ENCODE measurements around the gene MRGPRX2. TPM values are rescaled to one million over a fixed set of nuclear protein-coding genes. Genes with fewer than 3 reads are reported as not detected.

Gene MRGPRX2
- total RNA-seq, 1 donor from 2014 or later = not detected

- Mint-ChIP-seq H3K36me3 (ENCODE audit: unreplicated experiment) (no peaks in the 10 kb centered on the region), H3K27me3 (ENCODE audit: unreplicated experiment) (no peaks in the 10 kb centered on the region), H3K27ac (ENCODE audit: unreplicated experiment) (no peak overlapping the region), H3K4me1 (ENCODE audit: low read depth, unreplicated experiment) (no peaks in the 10 kb centered on the region), H3K4me3 (ENCODE audit: unreplicated experiment) (no peak overlapping the region), H3K9me3 (ENCODE audit: unreplicated experiment) (no peaks in the 10 kb centered on the region)
- no peak for DNase-seq
- no peak for TF ChIP-seq CTCF (IDR thresholded peaks at IDR 0.05; ENCODE audit: partially characterized antibody, unreplicated experiment)
Observed at GRCh38 chr11:19020831-19021230, 39.7 kb downstream of the MRGPRX2 start.

- Mint-ChIP-seq H3K4me1 (ENCODE audit: low read depth, unreplicated experiment) (no peaks in the 10 kb centered on the region), H3K27me3 (ENCODE audit: unreplicated experiment) (no peaks in the 10 kb centered on the region), H3K36me3 (ENCODE audit: unreplicated experiment) (no peaks in the 10 kb centered on the region), H3K27ac (ENCODE audit: unreplicated experiment) (no peak overlapping the region), H3K9me3 (ENCODE audit: unreplicated experiment) (no peaks in the 10 kb centered on the region), H3K4me3 (ENCODE audit: unreplicated experiment) (no peak overlapping the region)
- no peak for DNase-seq
- TF ChIP-seq CTCF (IDR thresholded peaks at IDR 0.05; ENCODE audit: partially characterized antibody, unreplicated experiment) = no peak
Observed at GRCh38 chr11:19018901-19019300, 41.6 kb downstream of the MRGPRX2 start.

- Mint-ChIP-seq H3K36me3 (ENCODE audit: unreplicated experiment) (peaks cover 4% of the 10 kb centered on the region), H3K27ac (ENCODE audit: unreplicated experiment) (no peak overlapping the region), H3K9me3 (ENCODE audit: unreplicated experiment) (peaks cover 1% of the 10 kb centered on the region), H3K27me3 (ENCODE audit: unreplicated experiment) (no peaks in the 10 kb centered on the region), H3K4me3 (ENCODE audit: unreplicated experiment) (no peak overlapping the region), H3K4me1 (ENCODE audit: low read depth, unreplicated experiment) (no peaks in the 10 kb centered on the region)
- DNase-seq = no peak
- no peak for TF ChIP-seq CTCF (IDR thresholded peaks at IDR 0.05; ENCODE audit: partially characterized antibody, unreplicated experiment)
Observed at GRCh38 chr11:19013181-19013857, 47.2 kb downstream of the MRGPRX2 start.

- Mint-ChIP-seq H3K36me3 (ENCODE audit: unreplicated experiment) (peaks cover 4% of the 10 kb centered on the region), H3K9me3 (ENCODE audit: unreplicated experiment) (peaks cover 1% of the 10 kb centered on the region), H3K27ac (ENCODE audit: unreplicated experiment) (no peak overlapping the region), H3K4me3 (ENCODE audit: unreplicated experiment) (no peak overlapping the region), H3K27me3 (ENCODE audit: unreplicated experiment) (no peaks in the 10 kb centered on the region), H3K4me1 (ENCODE audit: low read depth, unreplicated experiment) (no peaks in the 10 kb centered on the region)
- DNase-seq = no peak
- TF ChIP-seq CTCF (IDR thresholded peaks at IDR 0.05; ENCODE audit: partially characterized antibody, unreplicated experiment) = no peak
Observed at GRCh38 chr11:19012636-19013035, 47.9 kb downstream of the MRGPRX2 start.

Other genes with a start within 250 kb of the MRGPRX2 start
- not detected for gene MRGPRX1, start 121.3 kb downstream of the MRGPRX2 start, total RNA-seq (ENCODE audit: unreplicated experiment)
- 21.9 TPM for gene ZDHHC13, start 56.5 kb upstream of the MRGPRX2 start, total RNA-seq (ENCODE audit: unreplicated experiment)
- gene CSRP3, start 141.3 kb upstream of the MRGPRX2 start, total RNA-seq (ENCODE audit: unreplicated experiment) = not detected
- gene E2F8, start 180.2 kb upstream of the MRGPRX2 start, total RNA-seq (ENCODE audit: unreplicated experiment) = 0.34 TPM